HCT116 (cell line): ENCODE results near the gene PPP4R2. TPM values are rescaled to one million over a fixed set of nuclear protein-coding genes. Genes with fewer than 3 reads are reported as not detected.

ENCODE experiments used
- ATAC-seq: fragments of 200-7000 bp; cut with Tn5 transposase; 2 replicates; pipeline ENCODE4 v1.9.1; 2020; ENCODE audit warnings: mild to moderate bottlenecking, moderate library complexity
- BruUV-seq: library from RNA; stranded (reverse); fragments of 400-500 nt; replicated peaks from 2 replicates; lab custom pipeline; 2021; lab: Mats Ljungman, UMichigan
- CTCF ChIA-PET: fragments of 300-600 bp; sonication (Branson Sonifier 250); formaldehyde crosslinking; loops from one replicate; lab custom pipeline; 2021; ENCODE audit warnings: antibody characterized with exemption; lab: Charles Lee
- POLR2A ChIA-PET: fragments of 300-600, 350-600 bp; sonication (Branson Sonifier 250); formaldehyde crosslinking; loops from one replicate; lab custom pipeline; 2021; ENCODE audit warnings: antibody characterized with exemption; lab: Charles Lee
- RAD21 ChIA-PET, 2 experiments: fragments of 300-600 bp; sonication (Branson Sonifier 250); formaldehyde crosslinking; loops; one replicate each; lab custom pipeline; 2023; ENCODE audit warnings: low total read pairs in 2 of 2; ENCODE audit not compliant: uncharacterized antibody in 2 of 2, unreplicated experiment in 2 of 2, low non-redundant PET in 1 of 2; lab: Charles Lee
- DNase-seq: peaks from one replicate; pipeline ENCODE4 v3.0.0-alpha.2; 2010; ENCODE audit warnings: low read depth, low spot score
- H2AFZ ChIP-seq: fragments of 200-600 bp; shearing (Covaris generic), sonication (generic); 2 replicates; pipeline ENCODE4 v1.6.1; 2017; ENCODE audit warnings: low read depth, mixed run types, mixed read lengths, antibody characterized with exemption, low read length; ENCODE audit not compliant: poor library complexity, severe bottlenecking
- H3K27ac ChIP-seq: 2 replicates; pipeline ENCODE4 v1.5.1; 2012; ENCODE audit warnings: low read depth, low read length
- H3K27me3 ChIP-seq: fragments of 200-600 bp; sonication (generic); 2 replicates; pipeline ENCODE4 v1.6.1; 2016; ENCODE audit warnings: mixed run types, low read length, mixed read lengths; ENCODE audit not compliant: insufficient read depth
- H3K36me3 ChIP-seq, 2 experiments: fragments of 200-500 bp in 1 of 2; fragments of 200-600 bp in 1 of 2; sonication (Bioruptor generic) in 1 of 2; sonication (generic) in 1 of 2; 2 replicates each; pipeline versions ENCODE4 v1.5.1 to v1.6.1; 2014 to 2016; ENCODE audit warnings: low read length in 2 of 2, inconsistent platforms in 1 of 2, mixed read lengths in 1 of 2, mixed run types in 1 of 2; ENCODE audit not compliant: insufficient read depth in 2 of 2, control insufficient read depth in 1 of 2
- H3K4me1 ChIP-seq, 2 experiments: fragments of 200-600 bp in 1 of 2; sonication (generic) in 1 of 2; 2 replicates each; pipeline versions ENCODE4 v1.5.1 to v1.6.1; 2012 to 2017; ENCODE audit warnings: low read length in 2 of 2, inconsistent platforms in 1 of 2, mild to moderate bottlenecking in 1 of 2, mixed read lengths in 1 of 2, mixed run types in 1 of 2, moderate library complexity in 1 of 2; ENCODE audit not compliant: insufficient read depth in 2 of 2, control insufficient read depth in 1 of 2
- H3K4me2 ChIP-seq: fragments of 200-600 bp; sonication (generic); 2 replicates; pipeline ENCODE4 v1.6.1; 2017; ENCODE audit warnings: mixed run types, low read length, mixed read lengths
- H3K4me3 ChIP-seq, 2 experiments: fragments of 200-600 bp in 1 of 2; sonication (generic) in 1 of 2; replicated peaks in 1 of 2; 2 replicates each; pipeline ENCODE4 v1.5.1; 2011 to 2016; ENCODE audit warnings: low read length in 2 of 2, control low read depth in 1 of 2, low read depth in 1 of 2, mild to moderate bottlenecking in 1 of 2, mixed read lengths in 1 of 2, mixed run types in 1 of 2
- H3K79me2 ChIP-seq: fragments of 200-600 bp; sonication (generic); 2 replicates; pipeline ENCODE4 v1.6.1; 2017; ENCODE audit warnings: mild to moderate bottlenecking, mixed run types, low read length, moderate library complexity, mixed read lengths; ENCODE audit not compliant: insufficient read depth
- H3K9ac ChIP-seq: fragments of 200-600 bp; sonication (generic); 2 replicates; pipeline ENCODE4 v1.6.1; 2016; ENCODE audit warnings: low read length, mixed read lengths
- H3K9me2 ChIP-seq: fragments of 200-600 bp; sonication (generic), shearing (Covaris generic); 2 replicates; pipeline ENCODE4 v1.6.1; 2017; ENCODE audit warnings: mixed run types, mild to moderate bottlenecking, moderate library complexity; ENCODE audit not compliant: insufficient read depth
- H3K9me3 ChIP-seq, 2 experiments: fragments of 200-500 bp in 1 of 2; fragments of 200-600 bp in 1 of 2; sonication (Bioruptor generic) in 1 of 2; sonication (generic) in 1 of 2; 2 replicates each; pipeline ENCODE4 v1.6.1; 2014 to 2017; ENCODE audit warnings: low read length in 2 of 2, mixed read lengths in 2 of 2, inconsistent platforms in 1 of 2, low read depth in 1 of 2, mild to moderate bottlenecking in 1 of 2, mixed run types in 1 of 2, moderate library complexity in 1 of 2; ENCODE audit not compliant: control insufficient read depth in 1 of 2, insufficient read depth in 1 of 2
- H4K20me1 ChIP-seq: fragments of 200-600 bp; sonication (generic), shearing (Covaris generic); 2 replicates; pipeline ENCODE4 v1.6.1; 2017; ENCODE audit warnings: mixed run types, mild to moderate bottlenecking, moderate library complexity; ENCODE audit not compliant: insufficient read depth
- CBX3 ChIP-seq: IDR thresholded peaks from 2 replicates; pipeline ENCODE4 v1.6.1; 2012; ENCODE audit warnings: low read depth
- EZH2 ChIP-seq: fragments of 200-600 bp; sonication (generic); IDR thresholded peaks from 2 replicates; pipeline ENCODE4 v1.6.1; 2017; ENCODE audit warnings: antibody characterized with exemption, mixed run types
- EZH2phosphoT487 ChIP-seq: fragments of 200-600 bp; IDR thresholded peaks from 2 replicates; pipeline ENCODE4 v1.6.1; 2018; ENCODE audit warnings: antibody characterized with exemption, borderline replicate concordance
- POLR2A ChIP-seq: IDR thresholded peaks from 2 replicates; pipeline ENCODE4 v1.7.0; 2011; ENCODE audit warnings: borderline replicate concordance; ENCODE audit not compliant: insufficient read depth, insufficient read length; ENCODE audit errors: extremely low read depth
- RAD21 ChIP-seq: IDR thresholded peaks from 2 replicates; pipeline ENCODE4 v1.6.1; 2012; ENCODE audit warnings: low read depth, mild to moderate bottlenecking
- SP1 ChIP-seq: IDR thresholded peaks from 2 replicates; pipeline ENCODE4 v1.6.1; 2012; ENCODE audit warnings: low read depth
- intact Hi-C: fragments of 100-400 bp; cut with micrococcal nuclease; formaldehyde crosslinking; loops from 2 replicates; pipeline ENCODE4 v1.10.0; 2022
- total RNA-seq: library from RNA; stranded (reverse); gene quantifications from one replicate; pipeline ENCODE4 v1.2.1, GENCODE V29; 2021; ENCODE audit not compliant: unreplicated experiment

The PPP4R2 gene
- total RNA-seq, 1 experiment from 2014 or later = 72.5 TPM

DNA sequence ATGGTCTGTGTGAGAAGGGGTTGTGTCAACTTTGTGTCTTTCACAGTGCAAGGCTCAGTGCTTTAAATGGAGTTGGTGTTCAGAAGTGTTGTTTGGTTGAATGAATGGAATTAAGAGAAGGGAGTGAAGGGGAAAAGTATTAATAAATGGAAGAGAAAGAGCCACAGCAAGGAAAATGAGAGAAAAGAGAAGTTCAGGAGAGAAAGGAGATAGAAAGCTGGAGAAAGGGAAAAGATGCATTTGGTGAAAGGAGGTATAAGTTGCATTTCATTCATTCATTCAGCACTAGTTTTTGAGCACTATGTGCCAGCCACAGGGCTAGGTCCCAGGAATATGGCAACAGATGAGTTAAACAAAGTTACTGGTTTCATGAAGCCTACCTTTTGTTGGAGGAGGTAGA lies 34.3 kb upstream of the PPP4R2 start:
- H3K4me1 ChIP-seq = peaks cover 0 to 1% of the 10 kb centered on the region in 2 experiments; a peak in 1 of 4 replicates
- no peak overlapping the region for H3K4me2 ChIP-seq
- H4K20me1 ChIP-seq = no peaks in the 10 kb centered on the region
- CTCF ChIA-PET = no interaction called here
- H3K4me3 ChIP-seq = no peak overlapping the region
- H3K9me2 ChIP-seq = no peaks in the 10 kb centered on the region
- ATAC-seq = no peak
- intact Hi-C loops = no loop called here
- BruUV-seq = no TSS peak
- TF ChIP-seq EZH2 (no peak), RAD21 (no peak), CBX3 (no peak), POLR2A (no peak), SP1 (no peak)
- TF ChIP-seq, all 23 proteins: peak for 0
- Histone ChIP-seq H3K36me3 (no peaks in the 10 kb centered on the region), H2AFZ (no peak overlapping the region), H3K9ac (no peak overlapping the region), H3K79me2 (no peaks in the 10 kb centered on the region), H3K27ac (no peak overlapping the region), H3K9me3 (no peaks in the 10 kb centered on the region), H3K27me3 (no peaks in the 10 kb centered on the region)
- no peak for DNase-seq
- RAD21 ChIA-PET = no interaction called here
- POLR2A ChIA-PET = no interaction called here

DNA sequence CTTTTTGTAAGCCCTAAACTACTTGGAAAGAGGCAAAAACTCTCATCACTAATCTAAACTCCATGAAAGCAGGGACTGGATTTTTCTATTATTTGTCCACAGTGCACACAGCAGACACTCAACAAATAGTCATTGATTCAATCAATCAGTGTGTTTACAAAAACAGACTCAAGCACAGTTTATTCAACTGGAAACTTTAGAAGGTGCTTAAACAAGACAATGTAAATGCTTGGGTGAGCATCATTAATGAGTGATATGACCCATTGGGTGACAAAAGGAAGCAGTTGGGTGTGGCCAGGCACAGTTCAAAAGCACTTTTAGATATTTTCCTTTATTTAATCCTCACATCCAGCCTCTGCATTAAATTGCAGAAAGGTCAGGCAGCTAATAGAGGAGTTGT lies 32.0 kb upstream of the PPP4R2 start:
- no peak for TF ChIP-seq EZH2phosphoT487
- ChIA-PET RAD21 (no interaction called here), CTCF (no interaction called here), POLR2A (no interaction called here)
- no peak overlapping the region for H3K9ac ChIP-seq
- H3K9me2 ChIP-seq = no peaks in the 10 kb centered on the region
- H3K27ac ChIP-seq = no peak overlapping the region
- H3K4me1 ChIP-seq = no peaks in the 10 kb centered on the region
- no peak overlapping the region for H3K4me2 ChIP-seq
- H3K36me3 ChIP-seq = no peaks in the 10 kb centered on the region
- H3K4me3 ChIP-seq = no peak overlapping the region
- intact Hi-C loops = no loop called here
- no peaks in the 10 kb centered on the region for H3K79me2 ChIP-seq
- ATAC-seq = no peak
- H2AFZ ChIP-seq = no peak overlapping the region
- no peak for DNase-seq
- no peaks in the 10 kb centered on the region for H3K27me3 ChIP-seq
- H4K20me1 ChIP-seq = no peaks in the 10 kb centered on the region
- no peaks in the 10 kb centered on the region for H3K9me3 ChIP-seq
- BruUV-seq = no TSS peak
